Measurements from ENCODE around the gene GALR2. TPM values are rescaled to one million over a fixed set of nuclear protein-coding genes. Genes with fewer than 3 reads are reported as not detected.

GALR2 gene
- total RNA-seq, 1 donor from 2014 or later: 0.94 TPM

GRCh38 chr17:76091526-76092286 lies 17.1 kb downstream of the GALR2 start:
- TF ChIP-seq CTCF (conservative IDR thresholded peaks at IDR 0.05): no peak
- no peaks in the 10 kb centered on the region for H3K4me1 Mint-ChIP-seq (ENCODE audit: unreplicated experiment)
- H3K9me3 Mint-ChIP-seq: no peaks in the 10 kb centered on the region
- H3K27ac Mint-ChIP-seq: no peak overlapping the region
- DNase-seq (ENCODE audit: extremely low spot score, unreplicated experiment): no peak
- H3K27me3 Mint-ChIP-seq: no peaks in the 10 kb centered on the region
- H3K4me3 Mint-ChIP-seq: no peak overlapping the region
- H3K36me3 Mint-ChIP-seq: peaks cover 6% of the 10 kb centered on the region

GRCh38 chr17:76092526-76093413 lies 18.2 kb downstream of the GALR2 start:
- Mint-ChIP-seq H3K9me3 (no peaks in the 10 kb centered on the region), H3K4me3 (no peak overlapping the region), H3K27ac (no peak overlapping the region), H3K27me3 (no peaks in the 10 kb centered on the region), H3K36me3 (peaks cover 6% of the 10 kb centered on the region), H3K4me1 (ENCODE audit: unreplicated experiment) (no peaks in the 10 kb centered on the region)
- TF ChIP-seq CTCF (conservative IDR thresholded peaks at IDR 0.05): no peak
- DNase-seq (ENCODE audit: extremely low spot score, unreplicated experiment): no peak

GRCh38 chr17:76094046-76094445 lies 19.5 kb downstream of the GALR2 start:
- no peak for DNase-seq (ENCODE audit: extremely low spot score, unreplicated experiment)
- H3K36me3 Mint-ChIP-seq: peaks cover 6% of the 10 kb centered on the region
- no peaks in the 10 kb centered on the region for H3K9me3 Mint-ChIP-seq
- TF ChIP-seq CTCF (conservative IDR thresholded peaks at IDR 0.05): no peak
- no peak overlapping the region for H3K4me3 Mint-ChIP-seq
- no peaks in the 10 kb centered on the region for H3K27me3 Mint-ChIP-seq
- no peaks in the 10 kb centered on the region for H3K4me1 Mint-ChIP-seq (ENCODE audit: unreplicated experiment)
- no peak overlapping the region for H3K27ac Mint-ChIP-seq

GRCh38 chr17:76095943-76096342 lies 21.4 kb downstream of the GALR2 start:
- Mint-ChIP-seq H3K27ac (no peak overlapping the region), H3K27me3 (no peaks in the 10 kb centered on the region), H3K4me1 (ENCODE audit: unreplicated experiment) (no peaks in the 10 kb centered on the region), H3K4me3 (no peak overlapping the region), H3K9me3 (no peaks in the 10 kb centered on the region), H3K36me3 (peaks cover 14% of the 10 kb centered on the region)
- TF ChIP-seq CTCF (conservative IDR thresholded peaks at IDR 0.05): no peak
- no peak for DNase-seq (ENCODE audit: extremely low spot score, unreplicated experiment)

- Mint-ChIP-seq H3K9me3 (no peaks in the 10 kb centered on the region), H3K4me3 (no peak overlapping the region), H3K36me3 (peaks cover 17% of the 10 kb centered on the region), H3K27me3 (no peaks in the 10 kb centered on the region), H3K27ac (no peak overlapping the region), H3K4me1 (ENCODE audit: unreplicated experiment) (no peaks in the 10 kb centered on the region)
- TF ChIP-seq CTCF (conservative IDR thresholded peaks at IDR 0.05): no peak
- no peak for DNase-seq (ENCODE audit: extremely low spot score, unreplicated experiment)
Measured at GRCh38 chr17:76097716-76098295, 23.2 kb downstream of the GALR2 start.

Data from type B pancreatic cell (in vitro differentiated cells).